ENCODE measurements around the gene CDKL2.
"Not testable (repeated sequence)": the region's sequence is repeated elsewhere in the genome, so short reads cannot be mapped to it uniquely, and the experiment has no call there.

CDKL2 gene

DNA sequence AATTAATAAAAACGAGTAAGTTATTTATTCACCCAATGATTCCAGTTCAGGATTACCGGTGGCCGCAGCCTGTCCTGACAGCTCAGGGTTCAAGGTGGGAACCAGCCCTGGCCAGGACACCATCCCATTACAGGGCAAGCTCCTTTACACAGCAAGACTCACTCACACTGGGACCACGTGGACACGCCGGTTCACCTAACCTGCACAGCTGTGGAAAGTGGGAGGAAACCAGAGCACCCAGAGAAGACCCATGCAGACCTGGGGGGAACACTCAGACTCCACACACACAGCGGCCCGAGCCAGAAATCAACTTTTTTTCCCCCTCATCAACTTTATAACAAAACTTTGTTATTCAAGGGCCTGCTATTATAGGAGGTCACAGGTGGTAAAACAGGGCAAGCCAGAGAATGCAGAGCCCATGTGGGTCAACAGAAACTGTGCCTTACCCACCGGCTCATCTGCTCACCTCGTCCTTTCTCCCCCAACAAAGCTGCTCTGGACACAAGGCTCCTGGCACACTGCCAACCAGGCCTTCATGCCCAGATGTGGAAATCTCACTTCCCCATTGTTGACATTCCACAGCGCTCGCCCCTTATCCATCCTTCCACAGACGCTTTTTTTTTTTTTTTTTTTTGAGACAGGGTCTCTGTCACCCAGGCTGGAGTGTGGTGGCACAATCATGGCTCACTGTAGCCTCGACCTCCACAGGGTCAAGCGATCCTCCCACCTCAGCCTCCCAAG lies 82.5 kb downstream of the CDKL2 start:
- DNase-seq, result no peak

DNA sequence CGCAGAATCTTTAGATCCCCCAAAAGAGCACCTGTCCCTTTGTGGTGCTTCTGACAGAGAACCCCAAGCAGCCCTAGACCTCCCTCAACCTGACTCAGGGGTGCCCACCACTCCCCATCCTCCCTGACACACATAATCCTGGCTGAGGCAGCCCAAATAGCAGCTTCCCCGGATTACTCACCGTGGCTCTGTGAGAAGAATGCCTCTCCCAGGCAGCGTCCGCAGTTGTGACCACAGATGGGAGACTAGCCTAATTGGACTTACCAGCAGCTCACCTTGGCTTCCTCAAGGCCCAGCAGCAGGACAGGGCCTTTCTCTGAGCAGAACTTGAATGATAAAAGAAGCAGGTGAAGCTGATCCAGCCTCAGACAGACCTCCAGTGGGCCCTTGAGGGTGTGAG lies 84.8 kb downstream of the CDKL2 start:
- no peak for DNase-seq

DNA sequence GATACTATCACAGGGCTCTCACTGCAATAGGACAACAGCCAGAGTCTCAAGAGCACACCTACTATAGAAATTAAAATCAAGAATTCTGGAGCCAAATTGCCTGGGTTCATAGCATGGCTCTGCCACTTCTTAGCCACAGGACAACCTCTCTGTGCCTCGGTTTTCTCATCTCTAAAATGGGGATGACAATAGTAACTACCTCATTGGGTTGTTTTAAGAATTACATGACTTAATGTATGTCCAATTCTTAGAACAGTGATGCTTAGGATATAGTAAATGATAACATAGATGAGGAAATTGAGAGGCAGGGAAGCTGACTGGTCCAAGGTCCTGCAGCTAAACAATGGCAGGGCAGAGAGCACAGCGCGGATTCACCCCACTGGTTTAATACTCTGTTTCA lies 85.5 kb downstream of the CDKL2 start:
- DNase-seq, result no peak

DNA sequence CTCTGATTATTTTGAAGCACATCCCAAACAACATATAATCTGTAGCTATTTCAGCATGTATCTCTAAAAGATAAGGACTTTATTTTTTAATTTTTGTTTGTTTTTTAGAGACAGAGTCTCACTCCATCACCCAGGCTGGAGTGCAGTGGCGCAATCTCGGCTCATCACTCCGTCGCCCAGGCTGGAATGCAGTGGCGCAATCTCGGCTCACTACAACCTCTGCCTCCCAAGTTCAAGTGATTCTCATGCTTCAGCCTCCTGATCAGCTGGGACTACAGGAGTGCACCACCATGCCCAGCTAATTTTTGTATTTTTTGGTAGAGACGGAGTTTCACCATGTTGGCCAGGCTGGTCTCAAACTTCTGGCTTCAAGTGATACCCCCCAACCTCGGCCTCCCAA lies 86.1 kb downstream of the CDKL2 start:
- DNase-seq, result not testable (repeated sequence)

DNA sequence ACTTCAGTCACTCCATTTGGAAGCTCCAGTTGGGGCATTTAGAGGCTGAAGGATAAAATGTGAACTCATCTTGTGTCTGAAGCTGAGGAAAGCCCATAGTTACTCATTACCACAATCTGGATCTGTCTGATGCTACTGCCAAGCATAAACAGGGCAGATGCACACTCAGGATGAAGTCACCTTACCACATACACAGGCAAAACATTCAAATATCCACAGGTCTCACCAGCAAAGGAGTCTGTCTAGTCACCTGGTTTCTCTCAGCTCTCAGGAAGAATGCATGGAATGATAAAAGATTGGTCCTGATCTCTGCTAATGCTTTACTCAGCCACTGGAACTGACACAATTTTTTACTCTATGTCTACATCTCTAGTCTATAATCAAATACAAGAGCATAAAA lies 87.5 kb downstream of the CDKL2 start:
- no peak for DNase-seq

DNA sequence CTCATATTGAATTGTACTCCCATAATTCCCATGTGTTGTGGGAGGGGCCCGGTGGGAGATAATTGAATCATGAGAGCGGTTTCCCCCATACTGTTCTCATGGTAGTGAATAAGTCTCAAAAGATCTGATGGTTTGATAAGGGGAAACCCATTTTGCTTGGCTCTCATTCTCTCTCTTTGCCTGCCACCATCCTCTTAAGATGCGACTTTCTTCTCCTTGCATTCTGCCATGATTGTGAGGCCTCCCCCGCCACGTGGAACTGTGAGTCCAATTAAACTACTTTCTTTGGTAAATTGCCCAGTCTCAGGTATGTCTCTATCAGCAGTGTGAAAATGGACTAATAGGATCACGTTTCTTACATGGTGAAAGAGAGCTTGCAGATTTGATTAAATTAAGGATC lies 93.0 kb downstream of the CDKL2 start:
- DNase-seq, result not testable (repeated sequence)

DNA sequence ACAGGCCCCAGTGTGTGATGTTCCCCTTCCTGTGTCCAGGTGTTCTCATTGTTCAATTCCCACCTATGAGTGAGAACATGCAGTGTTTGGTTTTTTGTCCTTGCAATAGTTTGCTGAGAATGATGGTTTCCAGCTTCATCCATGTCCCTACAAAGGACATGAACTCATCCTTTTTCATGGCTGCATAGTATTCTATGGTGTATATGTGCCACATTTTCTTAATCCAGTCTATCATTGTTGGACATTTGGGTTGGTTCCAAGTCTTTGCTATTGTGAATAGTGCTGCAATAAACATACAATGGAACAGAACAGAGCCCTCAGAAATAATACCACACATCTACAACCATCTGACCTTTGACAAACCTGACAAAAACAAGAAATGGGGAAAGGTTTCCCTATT lies 96.4 kb downstream of the CDKL2 start:
- not testable (repeated sequence) for DNase-seq

DNA sequence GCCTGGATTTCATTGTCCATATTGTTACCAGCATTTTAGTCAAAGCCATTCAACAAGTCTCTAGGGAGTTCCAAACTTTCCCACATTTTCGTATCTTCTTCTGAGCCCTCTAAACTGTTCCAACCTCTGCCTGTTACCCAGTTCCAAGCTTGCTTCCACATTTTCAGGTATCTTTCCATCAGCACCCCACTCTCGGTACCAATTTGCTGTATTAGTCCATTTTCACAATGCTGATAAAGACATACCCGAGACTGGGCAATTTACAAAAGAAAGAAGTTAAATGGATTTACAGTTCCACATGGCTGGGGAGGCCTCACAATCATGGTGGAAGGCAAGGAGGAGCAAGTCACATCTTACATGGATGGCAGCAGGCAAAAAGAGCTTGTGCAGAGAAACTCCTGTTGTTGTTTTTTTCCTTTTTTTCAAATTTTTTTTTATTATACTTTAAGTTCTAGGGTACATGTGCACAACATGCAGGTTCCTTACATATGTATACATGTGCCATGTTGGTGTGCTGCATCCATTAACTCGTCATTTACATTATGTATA lies 96.9 kb downstream of the CDKL2 start:
- DNase-seq, result not testable (repeated sequence)

DNA sequence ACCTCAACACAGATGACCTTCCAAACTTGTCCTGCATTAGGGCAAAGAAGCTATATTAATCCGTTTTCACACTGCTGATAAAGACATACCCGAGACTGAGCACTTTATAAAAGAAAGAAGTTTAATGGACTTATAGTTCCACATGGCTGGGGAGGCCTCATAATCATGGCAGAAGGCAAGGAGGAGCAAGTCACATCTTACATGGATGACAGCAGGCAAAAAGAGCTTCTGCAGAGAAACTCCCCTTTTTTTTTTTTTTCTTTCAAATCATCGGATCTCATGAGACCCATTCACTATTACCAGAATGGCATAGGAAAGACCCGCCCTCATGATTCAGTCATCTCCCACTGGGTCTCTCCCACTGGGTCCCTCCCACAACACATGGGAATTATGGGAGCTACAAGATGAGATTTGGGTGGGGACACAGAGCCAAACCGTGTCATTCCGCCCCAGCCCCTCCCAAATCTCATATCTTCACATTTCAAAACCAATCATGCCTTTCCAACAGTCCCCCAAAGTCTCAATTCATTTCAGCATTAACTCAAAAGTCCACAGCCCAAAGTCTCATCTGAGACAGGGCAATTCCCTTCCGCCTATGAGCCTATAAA lies 98.7 kb downstream of the CDKL2 start:
- not testable (repeated sequence) for DNase-seq

DNA sequence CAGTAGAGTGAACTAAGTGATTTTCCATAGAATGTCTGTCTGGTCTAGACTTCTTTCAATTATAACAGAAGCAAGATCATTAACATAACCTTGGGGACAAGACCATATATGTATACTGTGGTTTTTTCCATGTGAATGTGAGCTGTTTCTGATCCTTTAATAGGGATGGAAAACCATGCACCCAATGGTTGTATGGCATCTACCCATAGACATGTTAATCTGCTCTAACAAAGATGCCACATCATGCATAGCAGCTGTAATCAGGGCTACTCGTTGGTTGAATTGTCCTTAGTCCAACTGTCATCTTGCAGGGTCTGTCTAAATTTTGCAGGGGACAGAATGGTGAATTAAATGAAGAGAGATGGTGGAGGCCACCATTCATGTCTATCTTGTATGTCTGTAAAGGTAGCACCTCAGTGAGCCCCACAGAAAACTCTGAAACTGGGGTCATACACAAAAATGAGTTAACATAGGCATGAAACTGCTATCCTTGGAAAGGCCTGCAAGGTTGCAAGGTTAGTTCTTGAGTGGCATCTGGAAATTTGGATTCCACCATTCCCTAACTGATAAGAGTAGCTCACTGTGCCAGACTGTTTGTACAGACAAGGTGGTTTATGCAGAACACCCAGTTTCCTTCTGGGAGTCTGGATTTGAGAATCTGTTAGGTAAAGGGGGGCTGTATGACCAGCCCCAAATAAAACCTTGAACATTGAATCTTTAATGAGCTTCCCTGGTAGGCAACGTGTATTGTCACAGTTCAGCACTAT lies 99.6 kb downstream of the CDKL2 start:
- no peak for DNase-seq

Measured in NCI-H1694 treated with DMSO at 0.1 percent for 48 hours (cell line).